Mesothelial cell of epicardium (in vitro differentiated cells): ENCODE measurements around the gene GPSM1. TPM values are rescaled to one million over a fixed set of nuclear protein-coding genes. Genes with fewer than 3 reads are reported as not detected.

Experiments
- DNase-seq, 2 experiments: peaks; one replicate each; pipeline ENCODE4 v3.0.0; 2021; ENCODE audit warnings: low spot score in 2 of 2; ENCODE audit not compliant: unreplicated experiment in 2 of 2
- H3K27ac Mint-ChIP-seq: 2 replicates; pipeline ENCODE4 v1.8.0; 2021; ENCODE audit warnings: mixed read lengths
- H3K27me3 Mint-ChIP-seq: 2 replicates; pipeline ENCODE4 v1.8.0; 2021; ENCODE audit warnings: low read depth, mixed read lengths
- H3K36me3 Mint-ChIP-seq: 2 replicates; pipeline ENCODE4 v1.8.0; 2021; ENCODE audit warnings: mixed read lengths
- H3K4me1 Mint-ChIP-seq: 2 replicates; pipeline ENCODE4 v1.8.0; 2021; ENCODE audit warnings: mixed read lengths
- H3K4me3 Mint-ChIP-seq: 2 replicates; pipeline ENCODE4 v1.8.0; 2021; ENCODE audit warnings: mild to moderate bottlenecking, moderate library complexity, mixed read lengths
- H3K9me3 Mint-ChIP-seq: 2 replicates; pipeline ENCODE4 v1.8.0; 2021; ENCODE audit warnings: mixed read lengths
- CTCF ChIP-seq: fragments of 200-600 bp; sonication (generic); IDR thresholded peaks from one replicate; pipeline ENCODE4 v1.5.0; 2021; ENCODE audit warnings: antibody characterized with exemption; ENCODE audit not compliant: unreplicated experiment
- total RNA-seq: library from RNA; stranded (reverse); gene quantifications from 3 replicates; pipeline ENCODE4 v1.2.1, GENCODE V29; 2021

GPSM1 gene
- total RNA-seq, 1 donor from 2014 or later = 102 TPM

GRCh38 chr9:136293476-136294077 is 33.8 kb upstream of the GPSM1 start:
- no peak for DNase-seq
- Mint-ChIP-seq H3K4me3 (no peak overlapping the region), H3K4me1 (peaks cover 1% of the 10 kb centered on the region), H3K27me3 (peaks cover 3% of the 10 kb centered on the region), H3K27ac (no peak overlapping the region), H3K36me3 (no peaks in the 10 kb centered on the region), H3K9me3 (no peaks in the 10 kb centered on the region)
- no peak for TF ChIP-seq CTCF

GRCh38 chr9:136294437-136294836 is 32.9 kb upstream of the GPSM1 start:
- no peak overlapping the region for H3K4me3 Mint-ChIP-seq
- TF ChIP-seq CTCF = no peak
- no peaks in the 10 kb centered on the region for H3K4me1 Mint-ChIP-seq
- H3K9me3 Mint-ChIP-seq = no peaks in the 10 kb centered on the region
- no peaks in the 10 kb centered on the region for H3K27me3 Mint-ChIP-seq
- H3K27ac Mint-ChIP-seq = no peak overlapping the region
- no peak for DNase-seq
- H3K36me3 Mint-ChIP-seq = no peaks in the 10 kb centered on the region

GRCh38 chr9:136295055-136295454 is 32.3 kb upstream of the GPSM1 start:
- TF ChIP-seq CTCF = no peak

GRCh38 chr9:136295542-136296433 is 31.6 kb upstream of the GPSM1 start:
- no peaks in the 10 kb centered on the region for H3K9me3 Mint-ChIP-seq
- no peaks in the 10 kb centered on the region for H3K36me3 Mint-ChIP-seq
- no peak for DNase-seq
- no peaks in the 10 kb centered on the region for H3K4me1 Mint-ChIP-seq
- no peak overlapping the region for H3K27ac Mint-ChIP-seq
- TF ChIP-seq CTCF = no peak
- no peak overlapping the region for H3K4me3 Mint-ChIP-seq
- peaks cover under 1% of the 10 kb centered on the region for H3K27me3 Mint-ChIP-seq

More at GRCh38 chr9:136295055-136295454, 32.3 kb upstream of the GPSM1 start:
- Mint-ChIP-seq H3K36me3 (no peaks in the 10 kb centered on the region), H3K4me3 (no peak overlapping the region), H3K27me3 (no peaks in the 10 kb centered on the region), H3K4me1 (no peaks in the 10 kb centered on the region), H3K27ac (no peak overlapping the region), H3K9me3 (no peaks in the 10 kb centered on the region)
- no peak for DNase-seq

GRCh38 chr9:136296434-136297015 is 30.8 kb upstream of the GPSM1 start:
- TF ChIP-seq CTCF = no peak
- no peaks in the 10 kb centered on the region for H3K9me3 Mint-ChIP-seq

More at GRCh38 chr9:136296434-136297015, 30.8 kb upstream of the GPSM1 start:
- no peak for DNase-seq
- H3K27ac Mint-ChIP-seq = no peak overlapping the region
- H3K36me3 Mint-ChIP-seq = no peaks in the 10 kb centered on the region
- H3K4me1 Mint-ChIP-seq = no peaks in the 10 kb centered on the region
- H3K4me3 Mint-ChIP-seq = no peak overlapping the region
- peaks cover 2% of the 10 kb centered on the region for H3K27me3 Mint-ChIP-seq
